Peyer's patch (tissue), 4 donors: Measurements from ENCODE around the gene EIF1.
"Not testable (repeated sequence)": the region's sequence is repeated elsewhere in the genome, so short reads cannot be mapped to it uniquely, and the experiment has no call there.

Experiments used
- CTCF ChIP-seq, 6 experiments: fragments of 450-650 bp in 4 of 6; fragments of 200-600 bp in 2 of 6; sonication (generic) in 1 of 6; IDR thresholded peaks; one replicate each; pipeline ENCODE4 v1.5.1; 2017 to 2019; ENCODE audit warnings: antibody characterized with exemption in 6 of 6, mild to moderate bottlenecking in 3 of 6, moderate library complexity in 1 of 6
- POLR2A ChIP-seq, 2 donors: fragments of 450-650 bp; IDR thresholded peaks; one replicate each; pipeline ENCODE4 v1.5.1; 2017; ENCODE audit warnings: antibody characterized with exemption in 2 of 2, mild to moderate bottlenecking in 2 of 2, moderate library complexity in 2 of 2

GRCh38 chr17:41700843-41701242 lies 12.2 kb downstream of the EIF1 start:
- not testable (repeated sequence) for TF ChIP-seq CTCF, POLR2A (IDR thresholded peaks at IDR 0.05)
